ENCODE data around the gene DOCK1. TPM values are rescaled to one million over a fixed set of nuclear protein-coding genes. Genes with fewer than 3 reads are reported as not detected.

Gene DOCK1
- polyA plus RNA-seq, 1 donor from 2014 or later: 2.7 TPM

DNA sequence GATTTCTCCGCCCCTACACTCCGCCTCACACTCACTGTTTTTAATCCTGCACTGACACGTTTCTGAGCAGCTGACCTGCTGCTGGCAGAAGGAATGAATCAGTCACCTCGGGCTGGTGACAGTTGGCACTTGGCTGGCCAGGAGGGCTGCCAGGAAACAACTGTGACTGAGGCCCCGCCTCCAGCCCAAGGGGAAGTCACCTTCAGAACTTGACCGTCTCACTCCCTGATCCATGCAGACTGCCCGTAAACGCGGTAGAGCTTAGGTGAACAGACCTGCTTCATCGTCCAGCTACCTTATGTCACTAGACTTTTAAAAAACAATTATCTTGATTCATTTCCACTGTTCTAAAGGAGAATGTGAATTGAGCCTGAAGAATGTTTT lies 107.5 kb downstream of the DOCK1 start:
- TF ChIP-seq POLR2AphosphoS5 (IDR thresholded peaks at IDR 0.05): no peak
- TF ChIP-seq TAF1 (IDR thresholded peaks at IDR 0.05; ENCODE audit: low read depth): no peak
- no peak for TF ChIP-seq MXI1 (conservative IDR thresholded peaks at IDR 0.05; ENCODE audit: poor library complexity, severe bottlenecking)
- TF ChIP-seq, protein P1, sequence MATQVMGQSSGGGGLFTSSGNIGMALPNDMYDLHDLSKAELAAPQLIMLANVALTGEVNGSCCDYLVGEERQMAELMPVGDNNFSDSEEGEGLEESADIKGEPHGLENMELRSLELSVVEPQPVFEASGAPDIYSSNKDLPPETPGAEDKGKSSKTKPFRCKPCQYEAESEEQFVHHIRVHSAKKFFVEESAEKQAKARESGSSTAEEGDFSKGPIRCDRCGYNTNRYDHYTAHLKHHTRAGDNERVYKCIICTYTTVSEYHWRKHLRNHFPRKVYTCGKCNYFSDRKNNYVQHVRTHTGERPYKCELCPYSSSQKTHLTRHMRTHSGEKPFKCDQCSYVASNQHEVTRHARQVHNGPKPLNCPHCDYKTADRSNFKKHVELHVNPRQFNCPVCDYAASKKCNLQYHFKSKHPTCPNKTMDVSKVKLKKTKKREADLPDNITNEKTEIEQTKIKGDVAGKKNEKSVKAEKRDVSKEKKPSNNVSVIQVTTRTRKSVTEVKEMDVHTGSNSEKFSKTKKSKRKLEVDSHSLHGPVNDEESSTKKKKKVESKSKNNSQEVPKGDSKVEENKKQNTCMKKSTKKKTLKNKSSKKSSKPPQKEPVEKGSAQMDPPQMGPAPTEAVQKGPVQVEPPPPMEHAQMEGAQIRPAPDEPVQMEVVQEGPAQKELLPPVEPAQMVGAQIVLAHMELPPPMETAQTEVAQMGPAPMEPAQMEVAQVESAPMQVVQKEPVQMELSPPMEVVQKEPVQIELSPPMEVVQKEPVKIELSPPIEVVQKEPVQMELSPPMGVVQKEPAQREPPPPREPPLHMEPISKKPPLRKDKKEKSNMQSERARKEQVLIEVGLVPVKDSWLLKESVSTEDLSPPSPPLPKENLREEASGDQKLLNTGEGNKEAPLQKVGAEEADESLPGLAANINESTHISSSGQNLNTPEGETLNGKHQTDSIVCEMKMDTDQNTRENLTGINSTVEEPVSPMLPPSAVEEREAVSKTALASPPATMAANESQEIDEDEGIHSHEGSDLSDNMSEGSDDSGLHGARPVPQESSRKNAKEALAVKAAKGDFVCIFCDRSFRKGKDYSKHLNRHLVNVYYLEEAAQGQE (IDR thresholded peaks at IDR 0.05; ENCODE audit: borderline replicate concordance): no peak
- TF ChIP-seq EP300 (conservative IDR thresholded peaks at IDR 0.05; ENCODE audit: poor library complexity, severe bottlenecking): no peak
- TF ChIP-seq RAD21 (conservative IDR thresholded peaks at IDR 0.05): no peak
- no peak for TF ChIP-seq EZH2 (IDR thresholded peaks at IDR 0.05; ENCODE audit: borderline replicate concordance, insufficient read depth, low read length, poor library complexity, severe bottlenecking)
- H3K9ac ChIP-seq (ENCODE audit: low read length): no peak overlapping the region
- H3K9me3 ChIP-seq (ENCODE audit: low read length): no peaks in the 10 kb centered on the region
- H3K4me3 ChIP-seq (ENCODE audit: low read length): no peak overlapping the region
- no peaks in the 10 kb centered on the region for H3K36me3 ChIP-seq (ENCODE audit: insufficient read depth, low read length)
- no peak overlapping the region for H3K27ac ChIP-seq (ENCODE audit: low read length)
- H3K9me2 ChIP-seq (ENCODE audit: insufficient read depth, low read length): no peaks in the 10 kb centered on the region
- no peaks in the 10 kb centered on the region for H3F3A ChIP-seq (ENCODE audit: insufficient read depth, low read length, poor library complexity, severe bottlenecking)
- no peaks in the 10 kb centered on the region for H3K27me3 ChIP-seq (ENCODE audit: insufficient read depth, low read depth, low read length)
- H3K4me2 ChIP-seq (ENCODE audit: low read length): no peak overlapping the region
- H2AFZ ChIP-seq (ENCODE audit: low read depth, low read length): no peak overlapping the region
- no peaks in the 10 kb centered on the region for H4K20me1 ChIP-seq (ENCODE audit: insufficient read depth)
- H3K79me2 ChIP-seq (replicated peaks; ENCODE audit: insufficient read depth, low read length): no peaks in the 10 kb centered on the region

DNA sequence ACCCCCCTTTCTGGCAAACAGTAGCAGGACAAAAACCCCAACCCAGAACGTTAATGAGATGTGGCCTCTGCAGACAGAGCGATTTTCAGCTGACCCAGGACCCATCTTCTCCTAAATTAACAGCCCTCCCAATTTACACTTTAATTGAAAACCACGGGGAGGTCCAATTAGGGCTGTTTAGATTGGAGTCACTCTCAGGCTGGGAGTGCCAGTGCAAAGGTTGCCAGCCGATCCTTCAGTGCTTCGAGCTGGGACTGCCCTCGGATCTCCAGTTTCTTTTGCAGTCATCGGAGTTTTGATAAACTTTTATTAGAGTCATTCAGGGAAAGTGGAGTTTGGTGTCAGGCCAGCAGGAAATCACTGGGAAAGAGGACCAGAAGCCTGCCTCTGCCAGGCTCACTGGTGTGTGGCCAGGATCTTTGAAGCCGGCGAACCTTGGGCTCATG lies 108.0 kb downstream of the DOCK1 start:
- no peaks in the 10 kb centered on the region for H4K20me1 ChIP-seq (ENCODE audit: insufficient read depth)
- H3K4me2 ChIP-seq (ENCODE audit: low read length): no peak overlapping the region
- TF ChIP-seq TAF1 (IDR thresholded peaks at IDR 0.05; ENCODE audit: low read depth) (no peak), EP300 (conservative IDR thresholded peaks at IDR 0.05; ENCODE audit: poor library complexity, severe bottlenecking) (no peak), RAD21 (conservative IDR thresholded peaks at IDR 0.05) (no peak), MXI1 (conservative IDR thresholded peaks at IDR 0.05; ENCODE audit: poor library complexity, severe bottlenecking) (no peak), SMC3 (conservative IDR thresholded peaks at IDR 0.05; ENCODE audit: poor library complexity) (no peak)
- TF ChIP-seq, protein P1 (IDR thresholded peaks at IDR 0.05; ENCODE audit: borderline replicate concordance): no peak
- TF ChIP-seq, protein P2, sequence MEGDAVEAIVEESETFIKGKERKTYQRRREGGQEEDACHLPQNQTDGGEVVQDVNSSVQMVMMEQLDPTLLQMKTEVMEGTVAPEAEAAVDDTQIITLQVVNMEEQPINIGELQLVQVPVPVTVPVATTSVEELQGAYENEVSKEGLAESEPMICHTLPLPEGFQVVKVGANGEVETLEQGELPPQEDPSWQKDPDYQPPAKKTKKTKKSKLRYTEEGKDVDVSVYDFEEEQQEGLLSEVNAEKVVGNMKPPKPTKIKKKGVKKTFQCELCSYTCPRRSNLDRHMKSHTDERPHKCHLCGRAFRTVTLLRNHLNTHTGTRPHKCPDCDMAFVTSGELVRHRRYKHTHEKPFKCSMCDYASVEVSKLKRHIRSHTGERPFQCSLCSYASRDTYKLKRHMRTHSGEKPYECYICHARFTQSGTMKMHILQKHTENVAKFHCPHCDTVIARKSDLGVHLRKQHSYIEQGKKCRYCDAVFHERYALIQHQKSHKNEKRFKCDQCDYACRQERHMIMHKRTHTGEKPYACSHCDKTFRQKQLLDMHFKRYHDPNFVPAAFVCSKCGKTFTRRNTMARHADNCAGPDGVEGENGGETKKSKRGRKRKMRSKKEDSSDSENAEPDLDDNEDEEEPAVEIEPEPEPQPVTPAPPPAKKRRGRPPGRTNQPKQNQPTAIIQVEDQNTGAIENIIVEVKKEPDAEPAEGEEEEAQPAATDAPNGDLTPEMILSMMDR (IDR thresholded peaks at IDR 0.05; ENCODE audit: poor library complexity, severe bottlenecking): no peak

More for the DNA sequence above, 108.0 kb downstream of the DOCK1 start:
- Histone ChIP-seq H3F3A (ENCODE audit: insufficient read depth, low read length, poor library complexity, severe bottlenecking) (no peaks in the 10 kb centered on the region), H3K79me2 (replicated peaks; ENCODE audit: insufficient read depth, low read length) (no peaks in the 10 kb centered on the region), H3K27me3 (ENCODE audit: insufficient read depth, low read depth, low read length) (no peaks in the 10 kb centered on the region), H3K9me2 (ENCODE audit: insufficient read depth, low read length) (no peaks in the 10 kb centered on the region), H3K9me3 (ENCODE audit: low read length) (no peaks in the 10 kb centered on the region), H3K36me3 (ENCODE audit: insufficient read depth, low read length) (no peaks in the 10 kb centered on the region), H3K9ac (ENCODE audit: low read length) (no peak overlapping the region), H3K4me3 (ENCODE audit: low read length) (no peak overlapping the region), H3K27ac (ENCODE audit: low read length) (no peak overlapping the region), H2AFZ (ENCODE audit: low read depth, low read length) (no peak overlapping the region)

Measured in neural cell (in vitro differentiated cells).